ENCODE results near the gene CD247.

CD247 gene

DNA sequence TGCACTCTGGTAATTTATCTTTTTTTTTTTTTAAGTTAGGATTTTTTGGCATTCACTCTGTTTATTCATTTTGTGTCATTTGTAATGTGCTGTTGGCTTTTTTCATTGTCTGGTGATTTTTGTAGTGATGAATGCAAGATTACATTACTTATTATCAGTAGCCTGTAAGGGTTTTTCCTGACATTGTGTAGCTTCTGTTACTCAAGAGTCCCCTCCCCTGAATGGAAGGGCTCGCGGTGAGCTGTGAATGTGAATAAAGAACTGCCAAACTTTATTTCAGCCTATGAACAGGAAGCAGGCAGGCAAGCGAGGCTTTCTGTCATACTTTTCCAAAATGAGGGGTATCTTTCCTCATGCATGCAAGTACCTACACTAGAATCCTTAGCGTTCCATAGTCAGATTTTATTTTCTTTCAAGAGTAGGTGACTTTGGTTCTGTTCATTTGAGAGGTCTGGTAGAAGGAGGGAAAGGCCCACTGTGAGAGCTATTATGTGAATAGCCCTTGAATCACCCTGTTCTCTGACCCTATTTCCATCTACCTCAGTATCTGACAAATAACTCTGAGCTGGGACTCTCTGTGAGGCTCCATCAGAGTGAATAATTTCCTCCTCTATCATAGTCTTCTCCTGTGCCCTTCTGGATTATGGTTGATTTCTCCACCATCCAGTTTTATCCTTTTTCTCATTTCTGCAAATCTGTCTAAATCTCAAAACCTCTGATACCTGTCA lies 114.0 kb downstream of the CD247 start:
- DNase-seq, result no peak

DNA sequence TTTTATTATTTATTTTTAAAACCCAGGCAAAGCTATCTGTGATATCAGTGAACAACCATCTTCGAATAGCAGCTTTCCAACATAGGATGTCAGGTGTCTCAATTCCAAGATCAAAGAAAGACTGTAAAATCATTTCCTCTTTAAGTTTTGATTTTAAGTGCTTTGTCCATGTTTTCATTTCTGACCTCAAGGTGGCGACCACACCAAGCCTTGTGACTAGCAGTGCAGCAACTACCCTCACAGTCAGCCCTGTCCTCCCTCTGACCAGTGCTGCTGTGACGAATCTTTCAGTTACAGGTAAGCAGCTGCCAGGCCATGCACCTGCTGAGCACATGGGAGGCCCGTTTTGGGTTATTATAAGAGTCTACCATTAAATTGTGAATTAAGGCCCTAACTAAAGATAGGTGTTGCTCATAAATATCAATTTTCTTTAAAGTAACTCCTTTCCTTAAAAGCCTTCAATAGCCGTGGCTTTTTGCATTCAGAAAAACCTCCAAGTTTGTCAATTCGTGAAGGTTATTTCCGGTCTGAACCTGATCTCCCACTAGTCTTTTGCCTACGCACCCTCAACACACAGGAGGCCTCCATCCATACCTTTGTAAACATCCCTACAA lies 117.0 kb downstream of the CD247 start:
- peak; percentile 46 for DNase-seq

DNA sequence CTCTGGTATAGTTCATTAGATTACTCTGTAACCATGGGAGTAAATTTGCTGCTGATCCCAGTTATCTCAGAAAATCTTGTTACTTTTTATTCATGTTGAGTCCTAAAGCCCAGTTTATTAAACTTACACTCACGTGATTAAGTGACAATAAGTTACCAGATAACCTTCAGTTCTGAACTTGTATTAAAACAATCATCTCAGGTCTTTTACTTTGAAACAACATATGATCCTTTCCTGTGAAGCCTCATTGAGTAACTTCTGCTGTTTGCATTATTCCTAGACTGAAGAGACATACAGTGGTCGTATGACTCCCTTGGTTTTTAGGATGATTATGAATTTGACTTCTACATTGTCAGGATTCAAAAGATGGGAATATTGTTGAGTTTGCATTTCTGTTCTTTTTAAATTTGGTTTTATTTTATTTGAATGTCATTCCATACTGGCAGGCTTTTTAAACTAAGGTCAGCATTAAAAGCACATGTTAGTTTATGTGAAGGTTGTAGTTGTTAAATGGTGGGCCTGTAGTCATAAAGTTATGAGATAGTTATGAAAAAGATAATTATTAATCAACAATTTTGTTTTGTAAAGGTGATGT lies 117.9 kb downstream of the CD247 start:
- DNase-seq, result no peak

DNA sequence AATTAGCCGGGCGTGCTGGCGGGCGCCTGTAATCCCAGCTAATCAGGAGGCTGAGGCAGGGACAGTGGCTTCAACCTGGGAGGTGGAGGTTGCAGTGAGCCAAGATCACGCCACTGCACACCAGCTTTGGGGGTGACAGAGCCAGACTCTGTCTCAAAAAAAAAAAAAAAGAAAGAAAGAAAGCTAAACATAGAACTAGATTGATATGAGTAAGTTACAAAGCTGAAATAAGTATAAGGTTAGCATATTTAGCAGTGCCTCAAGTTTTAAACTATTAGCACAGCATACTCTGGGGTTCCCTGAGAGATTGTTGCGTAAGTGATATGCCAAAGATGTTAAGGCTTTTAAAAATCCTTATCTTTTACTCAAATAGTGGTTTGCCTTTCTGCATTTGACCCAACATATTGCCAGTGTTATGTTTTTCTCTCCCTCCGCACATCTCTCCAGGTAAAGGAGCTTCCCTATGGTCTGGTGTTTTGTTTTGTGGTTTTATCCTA lies 126.1 kb downstream of the CD247 start:
- DNase-seq, result no peak

DNA sequence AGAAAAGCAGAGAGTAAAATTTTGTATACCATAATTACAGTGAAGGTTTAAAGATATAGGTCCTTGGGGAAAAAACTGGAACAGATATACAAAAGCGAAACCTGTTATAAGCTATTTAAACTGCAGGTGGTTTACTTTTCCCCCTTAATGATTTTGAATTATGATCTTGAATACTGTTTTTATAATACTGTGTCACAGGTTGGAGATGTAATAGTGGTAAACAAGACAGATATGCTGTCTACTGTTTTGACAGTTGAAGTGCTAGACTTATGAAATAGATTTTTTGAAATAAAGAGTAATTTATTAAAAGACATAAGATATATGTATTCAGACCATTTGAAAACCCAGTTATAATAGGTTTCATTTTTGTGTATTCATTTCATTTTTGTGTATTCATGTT lies 129.4 kb downstream of the CD247 start:
- DNase-seq, result no peak

DNA sequence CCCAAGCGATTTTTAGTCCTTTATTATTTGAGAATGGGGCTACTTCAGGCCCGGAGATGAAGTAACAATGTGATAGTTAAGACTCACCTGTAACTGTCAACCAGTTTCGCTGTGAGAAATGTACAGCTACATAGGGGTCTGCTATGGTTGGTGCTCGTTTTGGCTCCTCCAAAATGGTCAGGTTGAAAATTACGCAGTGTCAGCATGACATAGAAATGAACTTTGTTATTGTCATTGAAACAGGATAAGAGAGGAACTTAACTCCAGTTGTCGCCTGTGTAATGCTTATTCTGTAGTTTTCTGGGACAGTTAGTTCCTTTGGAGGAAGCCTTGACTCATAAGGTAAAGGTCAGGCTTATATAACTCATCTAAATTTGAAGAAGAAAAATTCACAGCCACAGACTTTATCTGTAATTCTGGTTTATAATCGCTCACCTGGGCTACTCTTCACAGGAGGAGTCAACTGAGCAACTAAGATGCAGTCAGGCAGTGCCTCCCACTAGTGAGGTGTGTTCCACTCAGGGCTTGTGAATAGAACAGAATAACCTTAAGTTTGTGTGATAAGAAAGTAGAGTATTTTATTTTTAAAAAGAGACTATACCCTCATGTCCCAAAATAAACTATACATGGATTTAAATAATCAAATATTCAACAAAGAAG lies 130.9 kb downstream of the CD247 start:
- no peak for DNase-seq
